ENCODE data around the gene WFDC1. TPM values are rescaled to one million over a fixed set of nuclear protein-coding genes. Genes with fewer than 3 reads are reported as not detected.
"Not testable (repeated sequence)": the region's sequence is repeated elsewhere in the genome, so short reads cannot be mapped to it uniquely, and the experiment has no call there.

The WFDC1 gene
- polyA plus RNA-seq, 1 experiment: 19.9 TPM

DNA sequence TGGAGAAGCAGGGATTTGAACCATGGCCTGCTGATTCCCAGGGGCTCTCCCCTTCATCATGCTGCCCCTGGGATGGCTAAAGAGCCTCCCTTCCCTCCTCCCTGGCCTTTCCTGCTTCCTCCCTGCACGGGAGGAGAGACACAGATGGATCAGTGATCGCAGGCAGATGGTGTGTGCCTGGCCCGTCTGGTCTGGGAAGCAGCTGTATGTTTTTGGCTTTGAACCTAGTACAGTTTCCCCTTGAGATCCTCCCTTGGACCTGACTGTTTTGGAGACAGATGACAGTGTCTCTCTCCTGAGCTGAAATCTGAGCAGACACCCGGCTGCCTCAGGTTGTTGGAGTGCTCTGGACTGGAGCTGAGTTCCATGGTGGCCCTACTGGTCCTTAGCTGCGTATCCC is 44.6 kb downstream of the WFDC1 start:
- Histone ChIP-seq H3K27me3 (ENCODE audit: control insufficient read depth, insufficient read depth, low read length) (peaks cover 15% of the 10 kb centered on the region), H3K4me3 (ENCODE audit: low read depth, low read length) (no peak overlapping the region), H3K27ac (ENCODE audit: low read depth, low read length) (no peak overlapping the region), H3K9me3 (ENCODE audit: control insufficient read depth, insufficient read depth, low read length) (peaks cover 4% of the 10 kb centered on the region; the same call in 1 of the 2 replicates)
- TF ChIP-seq CTCF (IDR thresholded peaks at IDR 0.05; ENCODE audit: low read depth, low read length): no peak
- ChIA-PET POLR2A (no interaction called here), CTCF (no interaction called here)
- DNase-seq (ENCODE audit: low read depth, low spot score): no peak

DNA sequence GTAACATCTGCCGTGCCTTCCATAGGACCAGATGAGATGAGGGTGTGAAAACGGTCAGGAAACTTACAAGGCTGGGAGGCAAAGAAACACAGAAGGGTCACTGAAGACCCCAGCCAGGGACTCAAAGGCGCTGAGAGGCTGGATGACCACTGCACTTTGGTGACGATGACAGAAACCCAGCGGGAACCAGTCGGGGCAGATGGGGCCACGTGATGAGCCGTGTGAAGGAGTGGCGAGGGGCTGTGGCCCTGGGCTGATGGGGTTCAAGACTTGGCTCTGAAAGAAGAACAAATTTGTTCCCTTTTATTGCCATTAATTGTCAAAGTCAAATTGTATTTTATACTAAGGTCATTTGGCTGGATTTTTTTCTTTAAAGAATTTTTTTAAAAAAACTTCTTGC is 45.1 kb downstream of the WFDC1 start:
- no peak for DNase-seq (ENCODE audit: low read depth, low spot score)
- POLR2A ChIA-PET: no interaction called here
- no peak for TF ChIP-seq CTCF (IDR thresholded peaks at IDR 0.05; ENCODE audit: low read depth, low read length)
- CTCF ChIA-PET: no interaction called here
- Histone ChIP-seq H3K9me3 (ENCODE audit: control insufficient read depth, insufficient read depth, low read length) (peaks cover 4% of the 10 kb centered on the region; the same call in 1 of the 2 replicates), H3K4me3 (ENCODE audit: low read depth, low read length) (no peak overlapping the region), H3K27me3 (ENCODE audit: control insufficient read depth, insufficient read depth, low read length) (peaks cover 18% of the 10 kb centered on the region), H3K27ac (ENCODE audit: low read depth, low read length) (no peak overlapping the region)

- ChIA-PET CTCF (no interaction called here), POLR2A (no interaction called here)
- Histone ChIP-seq H3K27ac (ENCODE audit: low read depth, low read length) (no peak overlapping the region), H3K9me3 (ENCODE audit: control insufficient read depth, insufficient read depth, low read length) (peaks cover 4% of the 10 kb centered on the region; the same call in 1 of the 2 replicates), H3K4me3 (ENCODE audit: low read depth, low read length) (no peak overlapping the region), H3K27me3 (ENCODE audit: control insufficient read depth, insufficient read depth, low read length) (peaks cover 22% of the 10 kb centered on the region)
- no peak for DNase-seq (ENCODE audit: low read depth, low spot score)
- no peak for TF ChIP-seq CTCF (IDR thresholded peaks at IDR 0.05; ENCODE audit: low read depth, low read length)
Measured at GRCh38 chr16:84340325-84341040, 45.8 kb downstream of the WFDC1 start.

DNA sequence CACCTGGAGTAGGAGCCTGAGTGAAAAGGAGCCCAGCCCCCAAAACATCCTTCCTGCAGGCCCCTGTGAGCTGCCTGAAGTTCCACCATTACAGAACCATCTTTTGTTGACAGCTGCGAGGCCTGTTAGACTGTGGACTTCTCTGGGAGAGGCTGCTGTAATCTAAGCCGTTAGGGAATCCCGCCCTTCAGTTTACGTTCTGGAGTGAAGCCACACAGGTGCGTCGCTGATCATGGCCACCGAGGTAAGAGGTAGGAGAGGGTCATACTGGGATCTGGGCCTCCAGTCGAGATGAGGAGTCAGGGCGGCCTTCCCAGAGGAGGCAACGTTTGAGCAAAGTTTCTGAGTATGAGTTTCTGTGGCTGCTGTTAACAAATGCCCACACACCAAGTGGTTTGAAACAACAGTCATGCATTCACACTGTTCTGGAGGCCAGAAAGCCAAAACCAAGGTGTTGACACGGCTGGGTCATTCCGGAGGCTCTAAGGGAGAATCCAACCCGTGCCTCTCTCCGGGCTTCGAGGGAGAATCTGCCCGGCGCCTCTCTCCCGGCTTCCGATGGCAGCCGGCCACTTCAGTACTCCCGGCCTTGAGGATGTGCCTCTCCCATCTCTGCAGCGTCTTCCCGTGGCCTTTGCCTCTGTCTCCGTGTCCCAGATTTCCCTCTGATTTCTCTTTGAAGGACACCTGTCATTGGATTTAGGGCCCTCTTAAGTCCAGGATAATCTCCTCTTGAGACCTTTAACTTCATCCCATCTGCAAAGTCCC is 47.0 kb downstream of the WFDC1 start:
- POLR2A ChIA-PET: no interaction called here
- DNase-seq (ENCODE audit: low read depth, low spot score): no peak
- H3K27ac ChIP-seq (ENCODE audit: low read depth, low read length): no peak overlapping the region
- no peak overlapping the region for H3K4me3 ChIP-seq (ENCODE audit: low read depth, low read length)
- no peak for TF ChIP-seq CTCF (IDR thresholded peaks at IDR 0.05; ENCODE audit: low read depth, low read length)
- CTCF ChIA-PET: no interaction called here
- peaks cover 29% of the 10 kb centered on the region for H3K27me3 ChIP-seq (ENCODE audit: control insufficient read depth, insufficient read depth, low read length)
- peaks cover 4% of the 10 kb centered on the region; the same call in 1 of the 2 replicates for H3K9me3 ChIP-seq (ENCODE audit: control insufficient read depth, insufficient read depth, low read length)

DNA sequence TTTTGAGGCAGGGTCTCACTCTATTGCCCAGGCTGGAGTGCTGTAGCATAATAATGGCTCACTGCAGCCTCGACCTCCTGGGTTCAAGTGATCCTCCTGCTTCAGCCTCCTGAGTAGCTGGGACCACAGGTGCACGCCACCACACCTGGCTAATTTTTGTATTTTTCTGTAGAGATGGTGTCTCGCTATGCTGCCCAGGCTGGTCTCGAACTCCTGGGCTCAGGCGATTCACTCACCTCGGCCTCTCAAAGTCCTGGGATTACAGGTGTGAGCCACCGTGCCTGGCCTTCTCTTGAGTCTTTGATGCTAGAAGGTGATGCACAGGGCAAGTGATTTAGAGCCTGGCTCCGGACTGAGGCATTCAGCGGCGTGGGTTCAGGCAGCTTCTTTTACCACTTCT is 49.1 kb downstream of the WFDC1 start:
- CTCF ChIA-PET; H3K27ac ChIP-seq (ENCODE audit: low read depth, low read length); DNase-seq (ENCODE audit: low read depth, low spot score); H3K9me3 ChIP-seq (ENCODE audit: control insufficient read depth, insufficient read depth, low read length); POLR2A ChIA-PET; H3K4me3 ChIP-seq (ENCODE audit: low read depth, low read length): not testable (repeated sequence)
- H3K27me3 ChIP-seq (ENCODE audit: control insufficient read depth, insufficient read depth, low read length): peaks cover 32% of the 10 kb centered on the region

Data from AG04450 (cell line).